Measurements from ENCODE around the gene GRIN3B.

Gene GRIN3B

DNA sequence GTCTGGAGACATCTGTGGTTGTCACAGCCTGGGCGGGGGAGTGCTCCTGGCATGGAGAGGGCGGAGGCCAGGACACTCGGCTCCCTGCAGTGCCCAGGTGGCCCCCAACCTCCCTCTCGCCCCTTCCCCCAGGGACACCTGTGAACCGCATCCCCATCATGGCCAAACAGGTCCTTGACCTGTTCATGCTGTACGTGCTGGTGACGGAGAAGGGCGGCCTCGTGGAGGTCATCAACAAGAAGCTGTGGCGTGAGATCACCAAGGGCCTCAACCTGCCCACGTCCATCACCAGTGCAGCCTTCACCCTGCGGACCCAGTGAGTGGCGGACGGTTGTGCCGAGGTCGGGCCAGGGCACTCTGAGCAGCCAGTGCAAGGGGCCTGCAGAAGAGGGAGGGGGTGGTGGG, 36.1 kb upstream of the GRIN3B start:
- no peak for DNase-seq (ENCODE audit: low read depth in 3 of 3)

DNA sequence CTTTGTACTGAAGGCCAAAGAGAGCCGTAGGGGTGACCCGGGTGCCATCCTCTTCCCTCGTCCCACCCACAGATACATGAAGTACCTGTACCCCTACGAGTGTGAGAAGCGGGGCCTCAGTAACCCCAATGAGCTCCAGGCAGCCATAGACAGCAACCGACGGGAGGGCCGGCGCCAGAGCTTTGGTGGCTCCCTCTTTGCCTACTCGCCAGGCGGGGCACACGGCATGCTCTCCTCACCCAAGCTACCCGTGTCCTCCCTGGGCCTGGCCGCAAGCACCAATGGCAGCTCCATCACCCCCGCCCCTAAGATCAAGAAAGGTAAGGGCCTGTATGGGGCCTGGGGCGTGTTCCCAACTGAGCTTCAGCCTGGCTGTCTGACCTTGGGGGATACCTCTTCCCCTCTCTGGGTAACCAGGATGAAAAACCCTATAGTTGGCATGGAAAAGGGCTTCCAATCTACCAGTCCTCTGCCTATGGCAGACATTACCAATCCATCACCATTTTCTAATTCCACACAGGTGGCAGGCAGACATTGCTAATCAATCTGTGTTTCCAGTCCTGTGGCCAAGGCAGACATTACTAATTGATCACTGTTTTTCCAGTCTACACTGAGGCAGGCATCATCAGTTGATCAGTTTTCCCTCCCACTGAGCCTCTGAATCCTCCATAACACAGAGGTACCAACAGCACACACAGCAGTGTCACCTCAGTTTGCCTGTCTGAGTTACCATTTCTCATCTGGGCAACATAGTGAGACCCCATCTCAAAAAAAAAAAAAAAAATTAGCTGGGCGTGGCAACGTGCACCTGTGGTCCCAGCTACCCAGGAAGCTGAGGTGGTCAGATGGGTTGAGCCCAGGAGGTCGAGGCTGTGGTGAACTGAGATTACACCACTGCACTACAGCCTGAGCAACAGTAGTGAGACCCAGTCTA, 35.2 kb upstream of the GRIN3B start:
- DNase-seq (ENCODE audit: low read depth in 3 of 3): no peak

DNA sequence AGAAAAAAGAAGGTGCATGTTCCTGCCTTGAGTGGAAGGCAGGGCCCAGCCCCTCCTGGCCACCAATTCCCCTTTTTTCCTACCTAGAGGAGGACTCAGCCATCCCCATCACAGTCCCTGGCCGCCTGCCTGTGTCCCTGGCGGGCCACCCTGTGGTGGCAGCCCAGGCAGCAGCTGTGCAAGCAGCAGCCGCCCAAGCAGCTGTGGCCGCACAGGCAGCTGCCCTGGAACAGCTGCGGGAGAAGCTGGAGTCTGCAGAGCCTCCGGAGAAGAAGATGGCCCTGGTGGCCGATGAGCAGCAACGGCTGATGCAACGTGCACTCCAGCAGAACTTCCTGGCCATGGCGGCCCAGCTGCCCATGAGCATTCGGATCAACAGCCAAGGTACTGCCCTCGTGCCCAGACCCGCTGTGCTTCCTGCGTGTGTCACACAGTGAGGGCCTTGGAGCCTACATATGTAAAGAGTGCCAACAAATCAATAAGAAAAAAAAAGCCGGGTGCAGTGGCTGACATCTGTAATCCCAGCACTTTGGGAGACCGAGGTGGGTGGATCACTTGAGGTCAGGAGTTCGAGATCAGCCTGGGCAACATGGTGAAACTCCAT, 33.6 kb upstream of the GRIN3B start:
- DNase-seq (ENCODE audit: low read depth in 3 of 3): no peak

DNA sequence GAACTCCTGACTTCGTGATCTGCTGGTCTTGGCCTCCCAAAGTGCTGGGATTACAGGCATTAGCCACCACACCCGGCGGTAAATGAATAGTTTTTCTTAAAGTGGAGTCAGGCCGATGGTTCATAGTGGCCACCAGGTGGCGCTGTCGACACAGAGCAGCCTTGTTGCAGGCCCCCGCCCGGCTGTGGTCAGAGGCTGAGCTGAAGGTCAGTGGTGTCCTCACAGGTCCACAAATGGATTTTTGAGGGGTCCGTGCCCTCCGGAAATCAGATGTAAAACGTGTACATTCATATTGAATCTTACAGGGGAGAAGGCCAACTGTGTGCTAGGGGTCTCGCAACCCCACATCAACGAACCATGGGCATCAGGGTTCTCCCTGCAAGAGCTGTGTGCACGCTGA, 29.5 kb upstream of the GRIN3B start:
- no peak for DNase-seq (ENCODE audit: low read depth in 3 of 3)

DNA sequence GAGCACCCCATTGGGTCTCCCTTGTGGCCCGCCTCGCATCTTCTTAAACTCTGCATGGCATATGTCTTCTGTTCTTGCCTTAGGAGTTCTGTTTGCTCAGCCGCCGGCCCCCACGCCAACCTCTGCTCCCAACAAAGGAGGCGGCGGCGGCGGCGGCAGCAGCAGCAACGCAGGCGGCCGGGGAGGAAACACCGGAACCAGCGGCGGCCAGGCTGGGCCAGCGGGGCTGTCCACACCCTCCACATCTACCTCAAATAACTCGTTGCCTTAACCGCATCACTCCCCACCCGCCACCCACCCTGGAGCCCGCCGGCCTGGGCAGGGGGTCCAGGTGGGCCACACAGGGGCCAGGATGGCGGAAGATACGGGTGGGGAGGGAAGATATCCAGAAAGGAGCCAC, 28.4 kb upstream of the GRIN3B start:
- DNase-seq (ENCODE audit: low read depth in 3 of 3): no peak

DNA sequence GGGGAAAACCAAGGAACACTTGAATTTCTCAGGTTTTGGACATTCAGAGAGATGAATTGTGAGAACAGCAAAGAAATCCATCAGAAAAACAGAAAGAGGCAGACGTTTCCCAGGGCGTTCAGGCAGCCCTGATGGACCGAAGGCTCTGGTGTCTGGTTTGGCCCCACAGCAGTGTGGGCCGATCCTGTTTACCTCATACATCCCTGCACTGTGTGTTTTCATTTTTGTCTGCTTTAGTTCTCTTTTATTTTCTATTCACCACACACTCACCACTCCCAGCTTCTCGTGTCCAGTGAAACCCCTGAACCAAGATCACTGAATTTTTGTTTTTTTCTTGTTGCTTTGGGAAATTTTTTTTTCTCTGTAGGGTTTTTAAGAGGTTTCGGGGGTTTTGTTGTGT, 27.9 kb upstream of the GRIN3B start:
- no peak for DNase-seq (ENCODE audit: low read depth in 3 of 3)

DNA sequence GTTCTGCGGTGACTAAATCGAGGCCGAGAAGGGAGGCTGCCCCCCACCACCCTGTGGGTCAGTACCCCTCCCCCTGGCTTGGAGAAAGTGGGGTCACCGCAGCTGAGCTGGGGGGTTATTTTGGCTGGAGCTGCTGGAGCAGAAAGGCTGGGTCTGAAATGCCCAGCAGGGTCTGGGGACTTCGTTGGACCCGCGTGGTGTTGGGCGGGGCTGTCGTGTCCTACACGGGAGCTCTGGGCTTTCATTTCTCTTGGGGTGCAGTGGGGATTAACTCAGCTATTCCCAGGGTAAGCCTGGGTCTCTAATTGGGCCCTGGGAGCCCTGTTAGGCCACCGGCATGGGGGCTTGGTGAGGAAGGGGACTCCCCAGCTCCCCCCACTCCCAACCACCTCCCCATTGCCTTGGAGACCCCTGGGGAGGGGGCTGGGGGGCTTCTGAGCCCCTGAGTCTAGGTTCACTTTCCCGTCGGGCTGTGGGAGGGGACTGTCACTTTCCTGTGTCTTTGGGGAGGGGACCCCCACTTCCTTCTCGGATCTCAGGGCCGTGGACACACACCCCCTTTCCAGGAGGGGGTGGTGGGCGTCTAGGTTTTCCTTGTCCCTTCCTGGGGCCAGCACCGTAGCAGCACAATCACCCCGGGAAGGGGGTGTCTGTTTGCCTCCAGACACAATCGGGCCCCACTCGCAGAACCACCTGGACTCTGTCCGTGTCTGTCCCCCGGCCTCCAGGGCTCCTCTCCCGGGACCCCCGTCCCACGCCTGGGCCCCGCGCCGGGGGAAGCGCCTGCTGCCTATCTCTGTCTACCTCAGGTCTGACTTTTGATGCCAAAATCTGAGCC, 26.3 kb upstream of the GRIN3B start:
- DNase-seq (ENCODE audit: low read depth in 3 of 3): no peak

DNA sequence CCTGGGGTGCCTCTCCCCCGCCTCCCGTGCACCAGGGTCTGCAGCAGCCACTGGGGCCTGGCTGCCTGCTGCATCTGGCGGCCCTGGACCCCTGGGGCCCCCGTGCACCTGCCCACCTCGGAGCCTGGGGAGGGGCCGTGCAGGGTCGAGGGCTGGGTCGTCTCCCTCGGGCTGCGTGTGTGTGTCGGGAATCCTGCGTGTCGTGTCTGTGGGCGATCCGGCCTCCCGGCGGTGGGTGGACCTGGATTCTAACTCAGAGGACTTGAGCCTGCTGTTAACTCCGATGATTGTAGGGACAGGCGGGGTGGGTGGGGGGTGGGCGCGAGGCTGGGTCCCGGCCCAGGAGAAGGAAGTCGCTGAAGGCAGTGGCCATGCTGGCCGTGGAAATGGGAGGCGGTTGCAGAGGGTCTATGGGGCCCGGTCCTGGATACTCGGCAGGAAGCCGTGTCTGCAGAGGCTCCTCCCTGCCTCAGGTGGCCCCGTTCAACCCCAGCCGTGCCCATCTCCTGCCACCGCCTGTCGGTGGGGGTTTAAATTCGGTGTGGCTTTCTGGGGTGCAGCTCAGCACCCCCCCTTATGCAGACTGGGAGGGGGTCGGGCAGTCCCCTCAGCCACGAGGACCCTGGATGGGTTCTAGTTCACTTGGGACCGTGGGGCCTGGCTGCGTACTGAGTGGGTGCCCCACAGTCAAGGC, 25.5 kb upstream of the GRIN3B start:
- DNase-seq (ENCODE audit: low read depth in 3 of 3): no peak

DNA sequence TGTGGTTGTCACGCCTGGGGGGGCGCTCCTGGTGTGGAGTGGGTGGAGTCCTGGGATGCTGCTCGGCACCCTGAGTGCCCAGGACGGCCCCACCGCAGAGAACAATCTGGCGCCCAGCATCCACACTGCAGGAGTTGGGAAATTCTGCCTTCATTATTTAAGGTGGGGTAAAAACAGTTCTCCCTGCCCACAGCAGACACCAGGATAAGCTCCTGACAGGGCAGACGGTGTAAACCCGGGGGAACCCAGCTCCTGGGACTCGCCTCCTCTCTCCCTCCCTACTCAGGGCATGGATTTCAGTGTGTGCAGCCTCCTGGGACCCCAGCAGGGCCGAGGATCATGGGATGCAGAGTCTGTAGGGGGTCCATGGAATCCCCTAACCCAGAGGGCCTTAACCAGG, 23.7 kb upstream of the GRIN3B start:
- no peak for DNase-seq (ENCODE audit: low read depth in 3 of 3)

DNA sequence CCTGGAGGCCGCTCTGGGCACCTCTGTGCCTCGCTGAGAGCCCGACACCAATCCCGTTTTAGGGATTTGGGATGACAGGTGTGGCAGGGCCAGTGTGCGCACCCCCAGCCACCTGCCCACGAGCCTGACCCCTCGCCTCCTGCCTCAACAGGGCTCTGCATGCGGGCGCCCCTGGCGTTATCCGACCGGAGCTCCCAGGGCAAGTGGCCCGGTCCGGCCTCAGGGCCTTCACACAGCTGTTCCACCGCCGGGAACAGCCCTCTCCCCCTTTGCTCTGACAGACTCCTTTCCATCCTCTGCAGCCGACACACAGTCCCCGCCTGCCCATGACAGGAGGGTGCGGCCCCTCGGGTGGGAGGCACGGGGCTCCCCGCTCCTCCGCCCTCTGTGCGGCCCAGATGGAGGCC, 23.2 kb upstream of the GRIN3B start:
- DNase-seq (ENCODE audit: low read depth in 3 of 3): no peak

DNA sequence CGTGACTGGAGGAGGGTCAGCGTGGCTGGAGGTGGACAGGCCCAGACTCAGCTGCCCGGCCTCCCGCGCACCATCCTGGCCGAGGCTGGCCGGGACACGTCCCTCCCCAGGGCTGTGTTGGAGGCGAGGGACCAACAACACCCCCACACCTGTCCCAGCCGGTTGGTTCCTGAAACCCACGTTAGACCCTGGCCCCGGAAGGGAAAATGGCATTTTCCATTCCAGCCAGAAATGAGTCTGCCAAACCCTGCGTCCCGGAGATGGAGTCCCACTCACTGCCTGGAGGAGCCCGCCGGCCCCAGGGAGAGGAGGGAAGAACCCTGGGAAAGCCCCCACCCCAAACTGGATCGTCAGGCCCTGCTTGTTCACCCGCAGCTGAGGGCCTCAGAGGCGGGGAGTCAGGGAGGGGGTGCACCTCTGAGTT, 20.9 kb upstream of the GRIN3B start:
- no peak for DNase-seq (ENCODE audit: low read depth in 3 of 3)

DNA sequence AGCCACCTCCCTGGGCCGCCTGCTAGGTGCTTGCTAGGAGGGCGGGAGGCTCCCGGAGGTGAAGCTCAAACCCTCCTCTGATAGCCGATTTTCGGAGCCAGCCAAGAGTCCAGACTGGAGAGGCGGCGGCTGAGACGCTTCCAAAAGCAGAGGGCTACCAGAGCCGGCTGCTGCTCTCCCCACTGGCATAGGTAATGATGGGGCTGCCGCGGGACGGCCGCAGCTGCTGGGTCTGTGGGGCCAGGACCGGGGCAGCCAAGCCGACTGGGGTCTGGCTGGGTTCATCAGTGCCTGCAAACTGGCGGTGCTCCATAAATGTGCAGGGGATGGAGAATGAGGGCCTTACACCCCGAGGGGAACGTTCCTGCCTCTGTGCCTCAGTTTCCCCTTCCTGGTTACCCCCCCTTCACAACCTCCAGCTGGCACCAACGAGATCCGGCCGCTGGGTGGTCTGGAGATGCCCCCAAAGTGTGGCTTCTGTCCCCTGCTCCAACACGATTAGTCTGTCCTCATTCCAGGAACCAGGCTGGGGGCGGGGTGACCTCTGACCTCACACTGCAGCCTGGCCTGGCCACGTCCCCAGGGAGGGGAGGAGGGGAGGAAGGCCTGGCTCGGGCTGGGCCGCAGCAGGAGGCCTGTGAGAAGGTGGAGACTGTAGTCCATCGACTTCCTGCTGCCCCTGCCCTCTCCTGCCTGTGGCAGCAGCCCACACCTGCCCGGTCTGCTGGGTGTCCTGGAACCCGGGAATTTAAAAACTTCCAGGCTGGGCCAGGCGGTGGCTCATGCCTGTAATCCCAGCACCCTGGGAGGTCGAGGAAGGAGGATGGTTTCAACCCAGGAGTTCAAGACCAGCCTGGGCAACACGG, 19.9 kb upstream of the GRIN3B start:
- no peak for DNase-seq (ENCODE audit: low read depth in 3 of 3)

DNA sequence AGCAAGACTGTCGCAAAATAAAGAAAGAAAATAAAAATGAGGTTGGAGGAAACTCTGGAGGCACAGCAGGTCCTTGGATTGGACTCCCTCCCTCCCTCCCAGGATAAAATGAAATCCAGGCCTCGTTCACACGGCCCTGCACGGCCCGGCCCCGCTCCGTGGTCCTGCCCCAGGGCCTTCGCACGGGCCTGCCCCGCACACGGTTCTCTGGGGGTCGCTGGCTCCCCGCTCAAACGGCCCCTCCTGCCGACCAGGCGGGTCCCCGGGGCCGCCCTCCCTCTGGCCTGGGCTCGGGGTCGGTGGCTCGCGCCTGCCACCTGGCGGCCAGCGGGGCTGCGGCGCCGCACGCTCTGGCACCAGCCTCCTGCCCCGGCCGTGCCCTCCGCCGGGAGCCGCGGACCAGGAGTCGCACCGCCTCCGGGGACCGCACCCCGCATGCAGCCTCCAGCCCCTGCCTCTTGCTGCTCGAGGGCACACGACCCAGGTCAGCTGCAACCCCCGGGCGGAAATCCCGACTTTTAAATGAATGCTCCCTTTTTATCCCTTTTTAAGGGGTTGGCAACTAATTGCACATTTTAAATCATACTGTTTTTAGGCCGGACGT, 17.6 kb upstream of the GRIN3B start:
- DNase-seq (ENCODE audit: low read depth in 3 of 3): peak; percentile 42 to 69 (median 67)

DNA sequence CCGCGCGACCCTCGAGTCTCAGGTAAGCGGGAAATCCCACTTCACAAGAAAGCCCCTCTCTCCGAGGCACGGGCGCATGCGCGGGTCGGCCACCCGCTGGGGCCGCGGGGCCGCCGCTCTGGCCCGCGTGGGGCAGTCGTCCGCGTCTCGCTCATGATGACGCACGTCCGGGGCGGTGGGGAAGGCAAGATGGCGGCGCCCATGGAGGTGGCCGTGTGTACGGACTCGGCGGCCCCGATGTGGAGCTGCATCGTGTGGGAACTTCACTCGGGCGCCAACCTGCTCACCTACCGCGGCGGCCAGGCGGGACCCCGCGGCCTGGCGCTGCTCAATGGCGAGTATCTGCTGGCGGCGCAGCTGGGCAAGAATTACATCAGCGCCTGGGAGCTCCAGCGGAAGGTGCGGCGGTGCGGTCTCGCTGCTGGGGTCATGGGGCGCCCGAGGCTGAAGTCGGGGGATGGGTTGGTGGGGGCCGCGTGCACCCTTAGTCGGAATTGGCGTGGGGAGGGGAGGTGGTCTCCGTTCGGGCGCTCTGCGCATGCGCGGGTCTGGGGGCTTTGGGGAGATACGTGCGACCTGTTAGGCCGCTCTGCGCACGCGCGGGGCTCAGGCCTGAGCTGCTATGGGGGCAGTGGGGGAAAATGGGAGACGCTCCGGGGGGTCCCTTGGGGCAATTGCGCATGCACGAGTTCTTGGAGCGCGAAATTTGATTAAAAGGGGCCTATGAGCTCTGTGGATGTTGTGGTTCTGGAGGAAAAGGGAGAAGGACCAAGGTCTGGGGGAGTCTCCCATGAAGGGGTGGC, 15.9 kb upstream of the GRIN3B start, which contains the start of gene WDR18:
Gene WDR18, plus strand, starts transcription at position 181 of the 803 bp plus-strand sequence. Its CDS starts 9 bp downstream, at position 190.
- DNase-seq (ENCODE audit: low read depth in 3 of 3): peak; percentile 85 to 92 (median 88)

DNA sequence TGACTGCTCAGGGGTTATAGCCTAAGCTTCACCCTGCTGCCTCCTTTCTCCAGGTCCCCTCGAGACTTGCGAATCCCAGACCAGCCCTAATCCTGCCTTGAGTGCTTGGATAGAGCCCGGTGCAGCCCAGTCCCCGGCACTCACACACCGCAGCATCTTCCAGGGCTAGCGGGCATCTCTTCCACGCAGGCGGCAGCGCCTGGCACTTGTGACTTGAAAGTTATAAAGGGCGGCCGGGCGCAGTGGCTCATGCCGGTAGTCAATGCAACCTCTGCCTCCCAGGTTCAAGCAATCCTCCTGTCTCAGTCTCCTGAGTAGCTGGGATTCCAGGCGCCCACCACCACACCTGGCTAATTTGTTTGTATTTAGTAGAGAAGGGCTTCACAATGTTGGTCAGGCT, 14.1 kb upstream of the GRIN3B start:
- DNase-seq (ENCODE audit: low read depth in 3 of 3): no peak

DNA sequence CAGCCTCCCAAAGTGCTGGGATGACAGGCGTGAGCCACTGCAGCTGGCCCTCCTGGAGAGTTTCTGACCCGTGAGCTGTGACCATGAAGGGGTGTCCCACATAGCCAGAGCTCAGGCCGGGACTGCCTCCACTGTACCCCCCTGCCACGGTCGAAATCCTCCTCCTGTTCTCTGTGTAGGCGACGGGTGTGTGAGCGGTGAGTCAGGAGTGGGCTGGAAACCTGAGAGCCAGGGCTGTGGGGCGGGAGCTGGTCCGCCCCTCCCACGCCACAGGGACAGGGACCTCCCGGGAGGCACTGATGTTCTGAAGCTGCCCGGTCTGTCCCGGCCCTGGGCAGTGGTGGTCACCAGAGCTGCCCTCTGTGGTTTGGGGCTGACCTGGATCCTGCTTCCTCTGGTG, 12.1 kb upstream of the GRIN3B start:
- no peak for DNase-seq (ENCODE audit: low read depth in 3 of 3)

DNA sequence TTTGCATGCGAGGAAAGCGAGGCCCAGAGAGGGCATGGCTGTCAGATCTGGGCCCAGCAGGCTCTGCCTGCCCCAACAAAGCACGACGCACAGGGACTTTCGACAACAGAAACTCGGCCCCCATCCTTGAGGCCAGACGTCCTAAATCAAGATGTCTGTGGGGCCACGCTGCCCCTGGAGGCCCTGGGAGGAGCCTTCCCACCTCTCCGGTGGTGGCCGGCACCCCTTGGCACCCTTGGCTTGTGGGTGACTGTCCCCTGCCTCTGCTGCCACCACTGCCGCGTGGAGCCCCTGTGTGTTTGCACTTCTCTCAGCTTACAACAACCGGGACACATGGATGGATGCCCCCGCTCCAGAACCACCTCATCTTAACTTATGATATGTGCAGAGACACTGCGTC, 11.7 kb upstream of the GRIN3B start:
- no peak for DNase-seq (ENCODE audit: low read depth in 3 of 3)

DNA sequence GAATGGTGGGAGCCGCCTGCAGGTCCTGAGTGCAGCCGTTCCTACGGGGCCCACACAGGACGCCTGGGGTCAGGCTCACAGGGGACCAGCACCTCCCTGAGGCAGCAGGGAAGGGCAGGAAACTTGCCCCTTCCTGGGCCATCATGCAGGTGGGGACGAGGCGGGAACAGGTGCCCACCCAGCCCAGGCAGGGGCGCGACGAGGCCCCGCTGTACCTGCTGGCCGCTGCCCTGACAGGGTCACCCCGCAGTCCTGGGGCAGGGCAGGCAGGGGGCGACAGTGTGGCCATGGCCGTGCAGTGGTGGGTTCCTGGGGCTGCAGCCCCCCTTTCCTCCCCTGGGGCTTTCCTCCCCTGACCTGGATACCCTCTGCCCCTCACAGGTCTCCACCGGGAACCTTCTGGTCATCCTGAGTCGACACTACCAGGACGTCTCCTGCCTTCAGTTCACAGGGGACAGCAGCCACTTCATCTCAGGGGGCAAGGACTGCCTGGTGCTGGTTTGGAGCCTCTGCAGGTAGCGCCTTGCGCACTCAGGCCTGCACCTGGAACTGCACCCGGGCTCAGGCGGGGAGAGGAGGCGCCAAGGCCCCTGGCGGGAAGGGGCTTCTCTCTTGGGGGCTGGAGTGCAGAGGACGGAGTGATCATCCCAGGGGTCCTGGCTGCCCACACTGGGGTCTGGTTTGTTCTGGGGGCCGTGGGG, 10.7 kb upstream of the GRIN3B start:
- DNase-seq (ENCODE audit: low read depth in 3 of 3): no peak

DNA sequence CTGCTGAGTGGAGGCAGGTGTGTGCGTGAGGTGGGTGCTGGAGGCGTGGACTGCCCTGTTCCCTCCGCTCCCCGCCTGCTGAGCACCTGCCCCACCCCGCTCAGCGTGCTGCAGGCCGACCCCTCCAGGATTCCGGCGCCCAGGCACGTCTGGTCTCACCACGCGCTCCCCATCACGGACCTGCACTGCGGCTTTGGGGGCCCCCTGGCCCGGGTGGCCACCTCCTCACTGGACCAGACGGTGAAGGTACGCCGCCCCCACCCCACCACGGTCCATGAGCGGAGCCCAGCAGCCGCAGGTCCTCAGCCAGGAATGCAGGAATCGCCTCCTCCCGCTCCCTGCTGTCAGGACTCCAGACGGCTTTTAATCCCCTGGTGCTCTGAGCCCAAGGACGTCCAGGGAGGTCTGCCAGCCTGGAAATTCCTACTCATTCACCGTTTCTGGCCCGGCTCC, 10.1 kb upstream of the GRIN3B start:
- no peak for DNase-seq (ENCODE audit: low read depth in 3 of 3)

All from stimulated activated CD4-positive, alpha-beta T cell treated with anti-CD3 and anti-CD28 coated beads, TNF-alpha, amount 100 ng/mL, for 24 hours (primary cell).